Mesenchymal stem cell (in vitro differentiated cells and primary cell): Measurements from ENCODE around the gene SKI.

Experiments used
- DNase-seq: peaks from one replicate; pipeline ENCODE4 v3.0.0-alpha.2; 2013
- H2AFZ ChIP-seq: one replicate; pipeline ENCODE4 v1.6.1; 2013; ENCODE audit warnings: low read depth, mild to moderate bottlenecking, control low read depth, inconsistent platforms, low read length, moderate library complexity
- H2AK5ac ChIP-seq: 2 replicates; pipeline ENCODE4 v1.6.1; 2013; ENCODE audit warnings: low read length, moderate library complexity, mild to moderate bottlenecking, inconsistent platforms; ENCODE audit not compliant: severe bottlenecking
- H2BK120ac ChIP-seq: one replicate; pipeline ENCODE4 v1.6.1; 2013; ENCODE audit warnings: low read depth, mild to moderate bottlenecking, inconsistent platforms, low read length, moderate library complexity
- H2BK12ac ChIP-seq, 2 experiments: one replicate each; pipeline ENCODE4 v1.6.1; 2013; ENCODE audit warnings: inconsistent platforms in 2 of 2, low read length in 2 of 2, mild to moderate bottlenecking in 2 of 2, moderate library complexity in 2 of 2, control low read depth in 1 of 2
- H2BK15ac ChIP-seq: one replicate; pipeline ENCODE4 v1.6.1; 2013; ENCODE audit warnings: mild to moderate bottlenecking, low read depth, inconsistent platforms; ENCODE audit not compliant: poor library complexity, severe bottlenecking
- H2BK5ac ChIP-seq: 2 replicates; pipeline ENCODE4 v1.6.1; 2013; ENCODE audit warnings: low read depth, mild to moderate bottlenecking, low read length, control low read depth, inconsistent platforms; ENCODE audit not compliant: poor library complexity, severe bottlenecking
- H3K14ac ChIP-seq, 2 experiments: one replicate each; pipeline ENCODE4 v1.6.1; 2013; ENCODE audit warnings: inconsistent platforms in 2 of 2, low read length in 2 of 2, control low read depth in 1 of 2, mild to moderate bottlenecking in 1 of 2, moderate library complexity in 1 of 2
- H3K18ac ChIP-seq, 2 experiments: one replicate each; pipeline ENCODE4 v1.6.1; 2013; ENCODE audit warnings: inconsistent platforms in 2 of 2, low read length in 2 of 2, control low read depth in 1 of 2, low read depth in 1 of 2, mild to moderate bottlenecking in 1 of 2
- H3K23ac ChIP-seq, 2 experiments: one replicate each; pipeline ENCODE4 v1.6.1; 2013; ENCODE audit warnings: inconsistent platforms in 2 of 2, low read length in 2 of 2, mild to moderate bottlenecking in 2 of 2, moderate library complexity in 2 of 2, control low read depth in 1 of 2
- H3K27ac ChIP-seq: 2 replicates; pipeline ENCODE4 v1.5.1; 2013; ENCODE audit warnings: mild to moderate bottlenecking, moderate library complexity, low read length, control low read depth, inconsistent platforms; ENCODE audit not compliant: poor library complexity, severe bottlenecking
- H3K27me3 ChIP-seq, 2 experiments: 2 replicates each; pipeline versions ENCODE4 v1.6.1 to v1.7.0; 2013; ENCODE audit warnings: low read length in 2 of 2, mild to moderate bottlenecking in 2 of 2, moderate library complexity in 2 of 2, control low read depth in 1 of 2, inconsistent platforms in 1 of 2; ENCODE audit not compliant: control insufficient read depth in 1 of 2, insufficient read depth in 1 of 2
- H3K36me3 ChIP-seq, 2 experiments: 2 replicates each; pipeline versions ENCODE4 v1.6.1 to v1.7.0; 2013; ENCODE audit warnings: low read length in 2 of 2, control low read depth in 1 of 2, inconsistent platforms in 1 of 2, low read depth in 1 of 2, mild to moderate bottlenecking in 1 of 2; ENCODE audit not compliant: insufficient read depth in 2 of 2, control insufficient read depth in 1 of 2
- H3K4ac ChIP-seq, 2 experiments: one replicate each; pipeline ENCODE4 v1.6.1; 2013; ENCODE audit warnings: inconsistent platforms in 2 of 2, low read length in 2 of 2, mild to moderate bottlenecking in 2 of 2, moderate library complexity in 2 of 2, control low read depth in 1 of 2, low read depth in 1 of 2
- H3K4me1 ChIP-seq: 2 replicates; pipeline ENCODE4 v1.6.1; 2013; ENCODE audit warnings: low read depth, low read length, control low read depth; ENCODE audit not compliant: control insufficient read depth, insufficient read depth
- H3K4me2 ChIP-seq: 2 replicates; pipeline ENCODE4 v1.6.1; 2013; ENCODE audit warnings: low read length, mild to moderate bottlenecking, inconsistent platforms; ENCODE audit not compliant: poor library complexity, severe bottlenecking
- H3K4me3 ChIP-seq, 2 experiments: 2 replicates each; pipeline versions ENCODE4 v1.5.1 to v1.7.0; 2013; ENCODE audit warnings: low read length in 2 of 2, mild to moderate bottlenecking in 2 of 2, control low read depth in 1 of 2, low read depth in 1 of 2; ENCODE audit not compliant: insufficient read depth in 1 of 2
- H3K79me1 ChIP-seq: replicated peaks from 2 replicates; pipeline ENCODE4 v1.6.1; 2013; ENCODE audit warnings: mild to moderate bottlenecking, control low read depth, low read length, inconsistent platforms; ENCODE audit not compliant: poor library complexity, severe bottlenecking
- H3K9ac ChIP-seq: 2 replicates; pipeline ENCODE4 v1.7.0; 2013; ENCODE audit warnings: mild to moderate bottlenecking, low read length, moderate library complexity
- H3K9me3 ChIP-seq: 2 replicates; pipeline ENCODE4 v1.7.0; 2013; ENCODE audit warnings: mild to moderate bottlenecking, low read length; ENCODE audit not compliant: control insufficient read depth
- H4K8ac ChIP-seq: one replicate; pipeline ENCODE4 v1.6.1; 2013; ENCODE audit warnings: inconsistent platforms, mild to moderate bottlenecking, low read length, moderate library complexity
- H4K91ac ChIP-seq: one replicate; pipeline ENCODE4 v1.6.1; 2013; ENCODE audit warnings: mild to moderate bottlenecking, low read length, inconsistent platforms
- WGBS: methylation state at CpG from one replicate; pipeline ENCODE4 v1.1.7; 2013; ENCODE audit warnings: mixed read lengths; 5-methylcytosine and 5-hydroxymethylcytosine counted together

Gene SKI

DNA sequence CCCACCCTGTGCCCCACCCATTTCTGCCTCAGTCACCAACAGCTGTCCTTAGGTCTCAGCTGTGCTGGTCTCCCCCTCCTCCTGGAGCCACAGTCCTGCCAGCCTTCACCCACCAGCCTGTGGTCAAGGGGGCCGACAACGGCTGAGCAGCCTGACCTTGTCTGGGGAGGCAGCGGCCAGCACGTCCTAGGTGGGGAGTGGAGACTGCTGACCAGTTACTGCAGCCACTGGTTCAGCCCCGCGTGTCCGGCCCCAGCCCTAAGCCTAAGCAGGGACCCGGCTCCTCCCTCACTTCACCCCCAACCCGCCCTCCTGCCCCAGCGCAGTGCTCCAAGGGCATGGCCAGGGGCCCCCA lies 84.0 kb downstream of the SKI start:
- peak overlapping the region; percentile 26 for H2BK15ac ChIP-seq
- H3K18ac ChIP-seq = peak overlapping the region; percentile 45 to 84
- peaks cover 22 to 38% of the 10 kb centered on the region in 2 experiments for H3K36me3 ChIP-seq
- H4K8ac ChIP-seq = peak overlapping the region; percentile 87
- peak overlapping the region; percentile 61 for H3K9ac ChIP-seq
- H4K91ac ChIP-seq = peak overlapping the region; percentile 100
- peaks cover 58% of the 10 kb centered on the region for H3K4me1 ChIP-seq
- H3K4me2 ChIP-seq = no peak overlapping the region
- H3K23ac ChIP-seq = no peak overlapping the region
- no peak overlapping the region for H3K27ac ChIP-seq
- peak overlapping the region in 1 of 2 experiments; percentile 78 for H3K14ac ChIP-seq
- no peak overlapping the region for H2AFZ ChIP-seq
- H3K9me3 ChIP-seq = no peaks in the 10 kb centered on the region
- H2AK5ac ChIP-seq = peak overlapping the region; percentile 29
- H3K27me3 ChIP-seq = no peaks in the 10 kb centered on the region
- WGBS = 74% methylated on average over 10 of the region's 10 CpGs
- peak overlapping the region; percentile 40 to 72 for H2BK12ac ChIP-seq
- peak overlapping the region; percentile 100 for H2BK120ac ChIP-seq
- no peak overlapping the region for H2BK5ac ChIP-seq
- no peak overlapping the region for H3K4me3 ChIP-seq
- peak overlapping the region in 1 of 2 experiments; percentile 17 for H3K4ac ChIP-seq
- DNase-seq = no peak
- H3K79me1 ChIP-seq = peaks cover 31% of the 10 kb centered on the region

- Histone ChIP-seq H3K4me2 (no peak overlapping the region), H2BK5ac (no peak overlapping the region), H3K79me1 (peaks cover 31% of the 10 kb centered on the region), H3K14ac (peak overlapping the region in 1 of 2 experiments; percentile 78), H2BK12ac (peak overlapping the region; percentile 40 to 72), H2AFZ (no peak overlapping the region), H4K91ac (peak overlapping the region; percentile 100), H3K27ac (no peak overlapping the region), H2BK15ac (peak overlapping the region; percentile 83), H2BK120ac (peak overlapping the region; percentile 100), H3K36me3 (peaks cover 16 to 34% of the 10 kb centered on the region in 2 experiments), H3K9ac (peak overlapping the region; percentile 61), H3K4me1 (peaks cover 63% of the 10 kb centered on the region), H3K23ac (no peak overlapping the region), H2AK5ac (peak overlapping the region; percentile 76), H3K9me3 (no peaks in the 10 kb centered on the region), H4K8ac (peak overlapping the region; percentile 100), H3K4ac (peak overlapping the region; percentile 13 to 32), H3K4me3 (peak overlapping the region in 1 of 2 experiments; percentile 14), H3K27me3 (no peaks in the 10 kb centered on the region), H3K18ac (peak overlapping the region; percentile 45 to 84)
- peak; percentile 25 for DNase-seq
- 80% methylated on average over 20 of the region's 24 CpGs for WGBS
These were observed 84.6 kb downstream of the SKI start for GRCh38 chr1:2312515-2313301.

DNA sequence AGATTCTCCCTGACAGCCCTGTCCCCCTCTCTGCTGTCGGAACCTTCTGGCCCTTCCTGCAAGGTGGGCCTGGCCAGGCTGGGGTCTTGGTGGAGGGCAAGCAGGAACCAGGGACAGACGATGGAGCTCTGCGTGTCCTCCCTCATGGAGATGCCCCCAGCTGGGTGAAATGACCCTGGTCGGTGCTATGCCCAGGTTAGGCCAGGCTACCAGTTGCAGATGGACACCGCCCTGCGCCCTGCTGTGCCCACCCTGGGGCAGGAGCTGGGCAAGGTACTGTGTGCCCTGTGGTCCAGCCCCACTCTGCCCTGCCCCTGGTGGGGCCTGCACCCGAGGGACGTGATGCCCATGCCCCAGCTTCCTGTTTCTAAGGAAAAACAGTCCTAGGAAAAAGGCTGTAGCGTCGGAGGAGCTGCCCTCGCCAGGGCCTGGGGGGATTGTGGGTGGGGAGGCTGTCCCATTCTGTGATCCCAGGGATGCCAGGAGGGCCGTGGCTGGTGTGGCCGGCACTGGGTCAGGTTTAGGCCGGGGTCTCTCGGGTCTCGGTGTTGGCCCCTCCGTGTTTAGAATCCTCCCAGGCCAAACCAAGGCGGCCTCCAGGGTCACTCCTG lies 85.6 kb downstream of the SKI start:
- Histone ChIP-seq H3K4me2 (peak overlapping the region; percentile 76), H2BK120ac (peak overlapping the region; percentile 100), H3K23ac (peak overlapping the region; percentile 7 to 84), H2BK5ac (peak overlapping the region; percentile 68), H3K9ac (peak overlapping the region; percentile 79), H2AFZ (no peak overlapping the region), H2AK5ac (peak overlapping the region; percentile 96), H3K4me3 (peak overlapping the region; percentile 62 to 71), H2BK12ac (peak overlapping the region; percentile 99), H4K91ac (peak overlapping the region; percentile 100), H3K14ac (peak overlapping the region in 1 of 2 experiments; percentile 96), H2BK15ac (peak overlapping the region; percentile 83), H3K18ac (peak overlapping the region; percentile 95 to 97), H3K9me3 (no peaks in the 10 kb centered on the region), H3K27me3 (peaks cover 0 to 7% of the 10 kb centered on the region in 2 experiments), H3K4me1 (peaks cover 73% of the 10 kb centered on the region), H3K27ac (peak overlapping the region; percentile 39), H3K4ac (peak overlapping the region; percentile 95 to 99), H3K36me3 (peaks cover 6 to 26% of the 10 kb centered on the region in 2 experiments), H3K79me1 (peaks cover 26% of the 10 kb centered on the region), H4K8ac (peak overlapping the region; percentile 100)
- no peak for DNase-seq
- WGBS = 51% methylated on average over 16 of the region's 18 CpGs

GRCh38 chr1:2314273-2314802 lies 86.2 kb downstream of the SKI start:
- peak overlapping the region; percentile 100 for H2BK120ac ChIP-seq
- WGBS = 4% methylated on average over 20 of the region's 54 CpGs
- H2BK15ac ChIP-seq = peak overlapping the region; percentile 83
- peaks cover 23% of the 10 kb centered on the region for H3K79me1 ChIP-seq
- peak overlapping the region in 1 of 2 experiments; percentile 84 for H3K23ac ChIP-seq
- peak overlapping the region; percentile 95 to 99 for H3K4ac ChIP-seq
- H2BK12ac ChIP-seq = peak overlapping the region; percentile 99
- H3K36me3 ChIP-seq = peaks cover under 1 to 22% of the 10 kb centered on the region in 2 experiments
- peaks cover 0 to 12% of the 10 kb centered on the region in 2 experiments for H3K27me3 ChIP-seq
- H3K14ac ChIP-seq = peak overlapping the region in 1 of 2 experiments; percentile 48
- H4K8ac ChIP-seq = peak overlapping the region; percentile 100
- H3K4me3 ChIP-seq = peak overlapping the region; percentile 62 to 71
- peak overlapping the region; percentile 76 for H3K4me2 ChIP-seq
- DNase-seq = peak; percentile 83
- peak overlapping the region; percentile 68 for H2BK5ac ChIP-seq
- peak overlapping the region; percentile 100 for H4K91ac ChIP-seq
- H3K9ac ChIP-seq = peak overlapping the region; percentile 79
- no peaks in the 10 kb centered on the region for H3K9me3 ChIP-seq
- H3K18ac ChIP-seq = peak overlapping the region; percentile 95 to 97
- no peak overlapping the region for H2AFZ ChIP-seq
- peak overlapping the region; percentile 39 for H3K27ac ChIP-seq
- H2AK5ac ChIP-seq = peak overlapping the region; percentile 96
- H3K4me1 ChIP-seq = peaks cover 76% of the 10 kb centered on the region
